Progenitor cell of endocrine pancreas (in vitro differentiated cells): ENCODE measurements around the gene ARL1. TPM values are rescaled to one million over a fixed set of nuclear protein-coding genes. Genes with fewer than 3 reads are reported as not detected.
"Not testable (repeated sequence)": the region's sequence is repeated elsewhere in the genome, so short reads cannot be mapped to it uniquely, and the experiment has no call there.

Source experiments
- DNase-seq: peaks from one replicate; pipeline ENCODE4 v3.0.0; 2021; ENCODE audit warnings: low spot score; ENCODE audit not compliant: unreplicated experiment
- H3K27ac Mint-ChIP-seq: 2 replicates; pipeline ENCODE4 v1.8.0; 2021; ENCODE audit warnings: mild to moderate bottlenecking, moderate library complexity, mixed read lengths
- H3K27me3 Mint-ChIP-seq: 2 replicates; pipeline ENCODE4 v1.8.0; 2021; ENCODE audit warnings: mixed read lengths
- H3K36me3 Mint-ChIP-seq: 2 replicates; pipeline ENCODE4 v1.8.0; 2022; ENCODE audit warnings: mixed read lengths; ENCODE audit not compliant: insufficient read depth
- H3K4me1 Mint-ChIP-seq: 2 replicates; pipeline ENCODE4 v1.8.0; 2021; ENCODE audit warnings: low read depth, mixed read lengths
- H3K4me3 Mint-ChIP-seq: 2 replicates; pipeline ENCODE4 v1.8.0; 2021; ENCODE audit warnings: low read depth, mild to moderate bottlenecking, moderate library complexity, mixed read lengths
- H3K9me3 Mint-ChIP-seq: 2 replicates; pipeline ENCODE4 v1.8.0; 2021; ENCODE audit warnings: low read depth, mixed read lengths
- CTCF ChIP-seq: fragments of 200-600 bp; sonication (generic); IDR thresholded peaks from one replicate; pipeline ENCODE4 v1.5.0; 2021; ENCODE audit warnings: antibody characterized with exemption, mild to moderate bottlenecking; ENCODE audit not compliant: unreplicated experiment
- total RNA-seq: library from RNA; stranded (reverse); gene quantifications from 2 replicates; pipeline ENCODE4 v1.2.1, GENCODE V29; 2021

The ARL1 gene
- total RNA-seq, 1 donor from 2014 or later: 68.8 TPM

- no peak for DNase-seq
- Mint-ChIP-seq H3K27me3 (peaks cover under 1% of the 10 kb centered on the region), H3K4me3 (peak overlapping the region; percentile 99), H3K36me3 (no peaks in the 10 kb centered on the region), H3K9me3 (no peaks in the 10 kb centered on the region), H3K4me1 (peaks cover 14% of the 10 kb centered on the region), H3K27ac (peak overlapping the region; percentile 98)
- TF ChIP-seq CTCF: no peak
Measured at GRCh38 chr12:101407049-101407435, 530 bp downstream of the ARL1 start.

- not testable (repeated sequence) for DNase-seq, H3K4me3 Mint-ChIP-seq, H3K27ac Mint-ChIP-seq, H3K9me3 Mint-ChIP-seq, H3K4me1 Mint-ChIP-seq, H3K27me3 Mint-ChIP-seq
- H3K36me3 Mint-ChIP-seq: peaks cover 35% of the 10 kb centered on the region
Measured at GRCh38 chr12:101391181-101391580, 16.4 kb downstream of the ARL1 start.

- TF ChIP-seq CTCF: no peak
- Mint-ChIP-seq H3K9me3 (no peaks in the 10 kb centered on the region), H3K36me3 (peaks cover 32% of the 10 kb centered on the region), H3K27ac (no peak overlapping the region), H3K4me3 (no peak overlapping the region), H3K27me3 (no peaks in the 10 kb centered on the region), H3K4me1 (peaks cover 2% of the 10 kb centered on the region)
- DNase-seq: no peak
Measured at GRCh38 chr12:101379149-101379548, 28.4 kb downstream of the ARL1 start.

GRCh38 chr12:101375573-101375972 is 32.0 kb downstream of the ARL1 start:
- no peak for TF ChIP-seq CTCF
- H3K36me3 Mint-ChIP-seq: peaks cover 28% of the 10 kb centered on the region
- H3K27ac Mint-ChIP-seq: no peak overlapping the region
- no peak for DNase-seq
- H3K9me3 Mint-ChIP-seq: no peaks in the 10 kb centered on the region
- H3K4me1 Mint-ChIP-seq: peaks cover 2% of the 10 kb centered on the region
- H3K27me3 Mint-ChIP-seq: no peaks in the 10 kb centered on the region
- no peak overlapping the region for H3K4me3 Mint-ChIP-seq

GRCh38 chr12:101372431-101372830 is 35.1 kb downstream of the ARL1 start:
- TF ChIP-seq CTCF: no peak
- H3K4me1 Mint-ChIP-seq: no peaks in the 10 kb centered on the region
- no peak overlapping the region for H3K4me3 Mint-ChIP-seq
- no peak overlapping the region for H3K27ac Mint-ChIP-seq
- H3K36me3 Mint-ChIP-seq: peaks cover 19% of the 10 kb centered on the region
- H3K27me3 Mint-ChIP-seq: no peaks in the 10 kb centered on the region
- no peak for DNase-seq
- no peaks in the 10 kb centered on the region for H3K9me3 Mint-ChIP-seq

- no peak overlapping the region for H3K27ac Mint-ChIP-seq
- no peak for TF ChIP-seq CTCF
- H3K27me3 Mint-ChIP-seq: no peaks in the 10 kb centered on the region
- no peak overlapping the region for H3K4me3 Mint-ChIP-seq
- H3K36me3 Mint-ChIP-seq: peaks cover 23% of the 10 kb centered on the region
- no peaks in the 10 kb centered on the region for H3K4me1 Mint-ChIP-seq
- H3K9me3 Mint-ChIP-seq: no peaks in the 10 kb centered on the region
- no peak for DNase-seq
Measured at GRCh38 chr12:101368016-101368415, 39.6 kb downstream of the ARL1 start.
